Muscle layer of colon (tissue), 2 donors: ENCODE data around the gene GUCY1A1.
A peak's percentile ranks its signal among the peaks of the same experiment; 100 is the strongest.

Experiments used
- H3K27ac ChIP-seq: one replicate; pipeline ENCODE4 v1.7.0; 2013; ENCODE audit warnings: low read depth, mild to moderate bottlenecking, low read length, moderate library complexity
- H3K27me3 ChIP-seq, 2 donors: one replicate each; pipeline ENCODE4 v1.7.0; 2013; ENCODE audit warnings: low read length in 2 of 2, mild to moderate bottlenecking in 2 of 2; ENCODE audit not compliant: insufficient read depth in 2 of 2, control insufficient read depth in 1 of 2
- H3K36me3 ChIP-seq: one replicate; pipeline ENCODE4 v1.7.0; 2013; ENCODE audit warnings: mild to moderate bottlenecking, low read length; ENCODE audit not compliant: insufficient read depth
- H3K4me1 ChIP-seq: one replicate; pipeline ENCODE4 v1.7.0; 2013; ENCODE audit warnings: mild to moderate bottlenecking, low read length; ENCODE audit not compliant: insufficient read depth
- H3K4me3 ChIP-seq, 2 donors: one replicate each; pipeline ENCODE4 v1.7.0; 2013; ENCODE audit warnings: low read length in 2 of 2, low read depth in 1 of 2, mild to moderate bottlenecking in 1 of 2, moderate library complexity in 1 of 2
- H3K9ac ChIP-seq: one replicate; pipeline ENCODE4 v1.7.0; 2013; ENCODE audit warnings: low read length
- H3K9me3 ChIP-seq: one replicate; pipeline ENCODE4 v1.7.0; 2013; ENCODE audit warnings: mild to moderate bottlenecking, low read length
- donor health status: abdominal sarcoma.
- donor health status: Adenocarcinoma of cecum.

The GUCY1A1 gene

DNA sequence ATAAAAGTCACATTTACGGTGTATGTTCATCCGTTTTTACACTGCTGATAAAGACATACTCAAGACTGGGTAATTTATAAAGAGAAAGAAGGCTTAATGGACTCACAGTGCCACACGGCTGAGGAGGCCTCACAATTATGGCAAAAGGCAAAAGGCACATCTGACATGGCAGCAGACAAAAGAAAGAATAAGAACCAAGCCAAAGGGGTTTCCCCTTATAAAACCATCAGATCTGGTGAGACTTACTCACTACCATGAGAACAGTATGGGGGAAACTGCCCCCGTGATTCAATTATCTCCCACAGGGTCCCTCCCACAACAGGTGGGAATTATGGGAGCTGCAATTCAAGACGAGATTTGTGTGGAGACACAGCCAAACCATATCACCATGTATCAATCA, 84.9 kb downstream of the GUCY1A1 start:
- Histone ChIP-seq H3K4me1 (no peaks in the 10 kb centered on the region), H3K27me3 (no peaks in the 10 kb centered on the region)

GRCh38 chr4:155757745-155758265, 91.2 kb downstream of the GUCY1A1 start:
- Histone ChIP-seq H3K4me1 (peaks cover 11% of the 10 kb centered on the region), H3K27me3 (no peaks in the 10 kb centered on the region), H3K4me3 (no peak overlapping the region), H3K36me3 (no peaks in the 10 kb centered on the region), H3K9ac (no peak overlapping the region), H3K27ac (no peak overlapping the region), H3K9me3 (no peaks in the 10 kb centered on the region)

More for the DNA sequence above, 84.9 kb downstream of the GUCY1A1 start:
- Histone ChIP-seq H3K9me3 (no peaks in the 10 kb centered on the region), H3K36me3 (no peaks in the 10 kb centered on the region), H3K9ac (no peak overlapping the region), H3K4me3 (no peak overlapping the region), H3K27ac (no peak overlapping the region)

DNA sequence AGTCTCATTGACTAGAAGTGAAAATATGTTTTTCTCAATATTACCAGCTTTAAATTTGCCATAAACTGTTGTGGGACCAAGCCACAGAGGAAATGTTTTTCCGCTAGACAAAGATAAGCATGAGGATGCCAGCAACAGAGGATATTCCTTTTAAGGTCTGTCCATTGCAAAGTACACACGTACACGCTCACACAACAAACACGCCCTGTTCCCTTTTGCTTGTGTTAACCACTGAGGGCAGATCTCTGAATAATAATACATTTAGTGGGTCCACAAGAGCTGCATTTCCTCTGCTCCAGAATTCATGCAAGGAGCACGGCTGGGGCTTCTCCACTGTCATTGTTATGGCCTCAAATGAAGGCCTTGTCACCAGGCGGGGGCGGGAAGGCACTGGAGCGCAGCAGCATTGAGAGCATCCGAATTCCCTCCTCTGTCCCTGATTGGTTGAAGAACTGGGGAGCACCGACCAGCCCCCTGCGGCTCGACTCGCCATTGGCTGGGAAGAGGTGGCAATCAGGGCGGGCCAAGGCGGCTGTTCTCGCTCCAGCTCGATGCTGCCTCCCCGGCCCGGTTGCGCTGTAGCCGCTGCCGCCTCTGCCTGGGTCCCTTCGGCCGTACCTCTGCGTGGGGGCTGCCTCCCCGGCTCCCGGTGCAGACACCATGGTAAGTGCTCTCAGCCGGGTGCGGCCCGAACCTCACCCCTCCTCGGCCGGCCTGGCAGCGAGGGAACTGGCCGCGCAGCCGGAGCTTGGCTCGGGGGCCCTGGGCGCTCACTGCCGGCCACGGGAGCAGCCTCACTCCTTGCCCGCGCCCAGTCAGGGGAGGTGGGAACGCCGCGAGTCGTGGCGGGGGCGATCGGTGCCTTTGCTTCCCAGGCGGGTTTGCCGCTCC, 92.1 kb downstream of the GUCY1A1 start, which contains the start of gene GUCY1B1:
GUCY1B1 (plus strand) TSS at position 541 of the 891 bp plus-strand sequence; CDS start at position 661, 120 bp downstream.
- H3K4me3 ChIP-seq, result peak within 1 kb of the TSS; percentile 91 to 93
- H3K4me1 ChIP-seq, result peaks cover 11% of the 10 kb centered on the region
- H3K9me3 ChIP-seq, result no peaks in the 10 kb centered on the region
- H3K36me3 ChIP-seq, result no peaks in the 10 kb centered on the region
- peak within 1 kb of the TSS; percentile 66 for H3K9ac ChIP-seq
- peak within 1 kb of the TSS; percentile 95 for H3K27ac ChIP-seq
- H3K27me3 ChIP-seq, result no peaks in the 10 kb centered on the region

DNA sequence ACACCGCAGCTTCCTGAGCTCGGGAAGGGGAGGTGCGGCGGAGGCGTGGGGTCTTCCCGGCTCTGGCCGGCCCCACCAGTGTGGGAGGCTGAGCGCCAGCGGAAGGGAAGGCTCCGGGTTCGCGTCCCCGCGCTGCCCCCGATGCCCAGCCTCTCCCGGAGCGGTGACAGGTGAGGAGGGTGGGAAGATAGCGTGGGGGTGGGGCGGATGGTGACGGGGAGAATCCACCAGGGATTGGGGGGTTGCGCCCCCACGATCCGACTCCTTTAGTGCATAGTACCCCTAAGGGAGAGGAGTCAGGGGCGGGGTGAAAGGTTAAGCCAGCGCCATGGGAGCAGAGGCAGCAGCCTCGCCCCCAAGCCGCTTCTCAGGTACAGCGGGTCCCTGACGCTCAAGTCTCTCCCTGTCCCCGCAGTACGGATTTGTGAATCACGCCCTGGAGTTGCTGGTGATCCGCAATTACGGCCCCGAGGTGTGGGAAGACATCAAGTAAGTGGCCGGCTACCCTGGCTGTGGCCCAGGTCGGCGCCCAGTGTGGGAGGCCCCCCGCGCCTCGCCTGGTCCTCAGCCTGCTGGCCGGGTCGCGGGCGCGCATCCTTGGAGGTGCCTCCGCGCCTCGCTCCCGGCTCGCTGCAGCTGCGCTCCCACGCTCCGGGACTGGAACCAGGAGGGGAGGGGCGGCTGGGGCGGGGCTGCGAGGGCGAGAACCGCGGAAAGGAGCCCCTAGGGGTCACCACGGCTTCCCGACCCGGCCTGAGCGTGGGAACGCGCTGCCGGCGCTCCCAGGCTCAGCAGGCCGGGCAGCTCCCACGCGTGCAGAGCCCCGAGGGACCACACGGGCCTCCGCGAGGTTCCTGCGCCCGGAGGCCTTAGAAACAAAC, 93.0 kb downstream of the GUCY1A1 start:
- no peaks in the 10 kb centered on the region for H3K27me3 ChIP-seq
- peak overlapping the region; percentile 66 for H3K9ac ChIP-seq
- peak overlapping the region; percentile 91 to 93 for H3K4me3 ChIP-seq
- peak overlapping the region; percentile 95 for H3K27ac ChIP-seq
- peaks cover 13% of the 10 kb centered on the region for H3K4me1 ChIP-seq
- H3K36me3 ChIP-seq, result no peaks in the 10 kb centered on the region
- H3K9me3 ChIP-seq, result no peaks in the 10 kb centered on the region

DNA sequence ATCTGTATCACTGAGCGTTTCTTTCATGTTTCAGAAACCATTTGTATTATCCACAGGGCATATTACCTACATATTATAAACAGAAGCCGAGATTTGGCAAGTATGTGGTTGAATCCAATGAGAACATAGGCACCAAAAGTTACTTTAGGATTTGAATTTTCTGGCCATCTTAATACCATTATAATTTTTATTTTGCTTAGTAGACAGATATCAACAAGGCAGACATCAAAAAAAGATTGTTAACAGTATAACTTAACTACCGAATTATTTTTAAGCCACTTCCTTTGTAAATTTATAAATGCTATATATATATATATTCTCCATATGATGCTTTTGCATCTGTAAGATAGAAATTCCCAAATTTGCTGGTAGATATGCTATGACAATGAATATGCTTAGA, 94.4 kb downstream of the GUCY1A1 start:
- Histone ChIP-seq H3K27ac (no peak overlapping the region), H3K36me3 (no peaks in the 10 kb centered on the region), H3K9me3 (no peaks in the 10 kb centered on the region), H3K4me1 (peaks cover 27% of the 10 kb centered on the region), H3K27me3 (no peaks in the 10 kb centered on the region), H3K9ac (peak overlapping the region; percentile 1), H3K4me3 (no peak overlapping the region)

GRCh38 chr4:155761916-155762315, 95.3 kb downstream of the GUCY1A1 start:
- no peaks in the 10 kb centered on the region for H3K9me3 ChIP-seq
- H3K27ac ChIP-seq, result peak overlapping the region; percentile 53
- H3K27me3 ChIP-seq, result no peaks in the 10 kb centered on the region
- H3K9ac ChIP-seq, result no peak overlapping the region
- H3K4me1 ChIP-seq, result peaks cover 34% of the 10 kb centered on the region
- H3K4me3 ChIP-seq, result no peak overlapping the region
- H3K36me3 ChIP-seq, result no peaks in the 10 kb centered on the region

DNA sequence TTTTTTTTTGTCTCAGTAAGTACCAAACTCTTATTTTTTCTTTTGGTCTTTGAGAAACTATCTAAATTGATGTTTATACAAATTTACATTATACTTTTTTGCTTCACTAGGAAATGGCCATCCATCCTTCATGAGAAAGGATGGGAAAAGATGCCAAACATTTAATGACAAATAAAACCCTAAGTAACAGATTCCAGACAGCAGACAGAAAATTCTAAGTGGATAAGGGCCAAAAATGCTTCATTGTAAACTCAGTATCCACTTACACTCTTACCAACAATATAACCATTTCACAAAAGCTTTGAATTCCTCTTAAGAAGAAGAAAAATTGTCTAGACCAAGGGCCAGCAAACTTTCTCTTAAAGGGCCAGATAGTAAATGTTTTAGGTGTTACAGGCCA, 95.7 kb downstream of the GUCY1A1 start:
- Histone ChIP-seq H3K9me3 (no peaks in the 10 kb centered on the region), H3K27ac (peak overlapping the region; percentile 53), H3K36me3 (no peaks in the 10 kb centered on the region), H3K4me3 (no peak overlapping the region), H3K27me3 (no peaks in the 10 kb centered on the region), H3K4me1 (peaks cover 34% of the 10 kb centered on the region), H3K9ac (no peak overlapping the region)

- Histone ChIP-seq H3K9me3 (no peaks in the 10 kb centered on the region), H3K36me3 (no peaks in the 10 kb centered on the region), H3K4me1 (peaks cover 34% of the 10 kb centered on the region), H3K27me3 (no peaks in the 10 kb centered on the region), H3K27ac (no peak overlapping the region), H3K4me3 (no peak overlapping the region), H3K9ac (no peak overlapping the region)
Measured at GRCh38 chr4:155763551-155763950, 96.9 kb downstream of the GUCY1A1 start.

GRCh38 chr4:155765149-155765548, 98.5 kb downstream of the GUCY1A1 start:
- peaks cover 34% of the 10 kb centered on the region for H3K4me1 ChIP-seq

GRCh38 chr4:155766622-155767021, 100.0 kb downstream of the GUCY1A1 start:
- no peak overlapping the region for H3K9ac ChIP-seq
- H3K27me3 ChIP-seq, result no peaks in the 10 kb centered on the region
- H3K4me3 ChIP-seq, result no peak overlapping the region
- H3K4me1 ChIP-seq, result peaks cover 33% of the 10 kb centered on the region
- H3K27ac ChIP-seq, result no peak overlapping the region
- H3K9me3 ChIP-seq, result no peaks in the 10 kb centered on the region
- no peaks in the 10 kb centered on the region for H3K36me3 ChIP-seq

More at GRCh38 chr4:155765149-155765548, 98.5 kb downstream of the GUCY1A1 start:
- no peak overlapping the region for H3K27ac ChIP-seq
- H3K36me3 ChIP-seq, result no peaks in the 10 kb centered on the region
- H3K27me3 ChIP-seq, result no peaks in the 10 kb centered on the region
- H3K9ac ChIP-seq, result no peak overlapping the region
- H3K4me3 ChIP-seq, result no peak overlapping the region
- H3K9me3 ChIP-seq, result no peaks in the 10 kb centered on the region

- Histone ChIP-seq H3K9ac (no peak overlapping the region), H3K36me3 (no peaks in the 10 kb centered on the region), H3K4me1 (peaks cover 40% of the 10 kb centered on the region), H3K27me3 (no peaks in the 10 kb centered on the region), H3K27ac (no peak overlapping the region), H3K9me3 (no peaks in the 10 kb centered on the region), H3K4me3 (no peak overlapping the region)
Measured at GRCh38 chr4:155768370-155768769, 101.7 kb downstream of the GUCY1A1 start.
